OCI-LY1 (cell line): Measurements from ENCODE around the gene CBLB.

Source experiments
- H2AFZ ChIP-seq: fragments of 200-600 bp; sonication (generic), shearing (Covaris generic); 2 replicates; pipeline ENCODE4 v1.6.0; 2014; ENCODE audit warnings: antibody characterized with exemption, mild to moderate bottlenecking, low read length
- H3F3A ChIP-seq: fragments of 200-600 bp; sonication (generic), shearing (Covaris generic); 2 replicates; pipeline ENCODE4 v1.6.0; 2014; ENCODE audit warnings: mild to moderate bottlenecking, antibody characterized with exemption, low read length, moderate library complexity; ENCODE audit not compliant: insufficient read depth
- H3K27ac ChIP-seq: fragments of 200-600 bp; sonication (generic); 2 replicates; pipeline ENCODE4 v1.5.1; 2014; ENCODE audit warnings: low read length, mixed run types, mild to moderate bottlenecking, low read depth; ENCODE audit not compliant: poor library complexity, severe bottlenecking
- H3K27me3 ChIP-seq: fragments of 200-600 bp; sonication (generic); 2 replicates; pipeline ENCODE4 v1.6.0; 2014; ENCODE audit warnings: antibody characterized with exemption, mild to moderate bottlenecking, low read length, moderate library complexity; ENCODE audit not compliant: insufficient read depth
- H3K36me3 ChIP-seq: fragments of 200-600 bp; sonication (generic); 2 replicates; pipeline ENCODE4 v1.6.1; 2014; ENCODE audit warnings: mild to moderate bottlenecking, antibody characterized with exemption, low read length, moderate library complexity, mixed read lengths; ENCODE audit not compliant: insufficient read depth
- H3K4me1 ChIP-seq: fragments of 200-600 bp; sonication (generic); 2 replicates; pipeline ENCODE4 v1.5.1; 2014; ENCODE audit warnings: mild to moderate bottlenecking, low read length, moderate library complexity; ENCODE audit not compliant: insufficient read depth, severe bottlenecking
- H3K4me2 ChIP-seq: fragments of 200-600 bp; sonication (generic), shearing (Covaris generic); 2 replicates; pipeline ENCODE4 v1.6.1; 2014; ENCODE audit warnings: low read length
- H3K4me3 ChIP-seq: fragments of 200-600 bp; sonication (generic); 2 replicates; pipeline ENCODE4 v1.5.1; 2014; ENCODE audit warnings: low read length, low read depth, mild to moderate bottlenecking, mixed read lengths; ENCODE audit not compliant: poor library complexity, severe bottlenecking
- H3K79me2 ChIP-seq: fragments of 200-600 bp; shearing (Covaris generic); 2 replicates; pipeline ENCODE4 v1.6.1; 2016; ENCODE audit warnings: mixed run types, low read length, mixed read lengths; ENCODE audit not compliant: insufficient read depth
- H3K9ac ChIP-seq: fragments of 200-600 bp; sonication (generic), shearing (Covaris generic); 2 replicates; pipeline ENCODE4 v1.6.1; 2014; ENCODE audit warnings: mild to moderate bottlenecking, low read length, mixed read lengths
- H3K9me2 ChIP-seq: fragments of 200-600 bp; sonication (generic), shearing (Covaris generic); 2 replicates; pipeline ENCODE4 v1.6.1; 2014; ENCODE audit warnings: low read depth, mild to moderate bottlenecking, low read length, mixed read lengths
- H3K9me3 ChIP-seq: fragments of 200-600 bp; shearing (Covaris generic); 2 replicates; pipeline ENCODE4 v1.6.1; 2014; ENCODE audit warnings: low read length, mixed read lengths
- H4K20me1 ChIP-seq: fragments of 200-600 bp; sonication (generic), shearing (Covaris generic); 2 replicates; pipeline ENCODE4 v1.6.0; 2016; ENCODE audit warnings: mild to moderate bottlenecking, low read length; ENCODE audit not compliant: insufficient read depth
- CTCF ChIP-seq: fragments of 200-600 bp; sonication (generic), shearing (Covaris generic); IDR thresholded peaks from 2 replicates; pipeline ENCODE4 v1.5.1; 2017; ENCODE audit warnings: mild to moderate bottlenecking, antibody characterized with exemption, low read length, moderate library complexity, mixed read lengths
- EZH2 ChIP-seq: fragments of 200-600 bp; sonication (generic), shearing (Covaris generic); IDR thresholded peaks from 2 replicates; pipeline ENCODE4 v1.8.0; 2017; ENCODE audit warnings: borderline replicate concordance, mixed run types, mild to moderate bottlenecking, antibody characterized with exemption, low read length, moderate library complexity, mixed read lengths

The CBLB gene

GRCh38 chr3:105634708-105635107 is 234.1 kb downstream of the CBLB start:
- Histone ChIP-seq H2AFZ (no peak overlapping the region), H3K9ac (no peak overlapping the region), H3K4me2 (no peak overlapping the region), H3K4me1 (no peaks in the 10 kb centered on the region), H3K36me3 (no peaks in the 10 kb centered on the region), H4K20me1 (no peaks in the 10 kb centered on the region), H3F3A (no peaks in the 10 kb centered on the region), H3K27ac (no peak overlapping the region), H3K9me3 (no peaks in the 10 kb centered on the region), H3K79me2 (no peaks in the 10 kb centered on the region), H3K27me3 (no peaks in the 10 kb centered on the region), H3K4me3 (no peak overlapping the region), H3K9me2 (no peaks in the 10 kb centered on the region)
- TF ChIP-seq CTCF = no peak

GRCh38 chr3:105629718-105630117 is 239.1 kb downstream of the CBLB start:
- no peak overlapping the region for H3K4me2 ChIP-seq
- H3K4me3 ChIP-seq = no peak overlapping the region
- no peaks in the 10 kb centered on the region for H4K20me1 ChIP-seq
- no peaks in the 10 kb centered on the region for H3K4me1 ChIP-seq
- no peak overlapping the region for H3K27ac ChIP-seq
- no peak overlapping the region for H3K9ac ChIP-seq
- no peak for TF ChIP-seq CTCF
- TF ChIP-seq EZH2 = no peak
- H3K9me3 ChIP-seq = no peaks in the 10 kb centered on the region
- H3F3A ChIP-seq = no peaks in the 10 kb centered on the region
- H3K36me3 ChIP-seq = no peaks in the 10 kb centered on the region
- H2AFZ ChIP-seq = no peak overlapping the region
- no peaks in the 10 kb centered on the region for H3K9me2 ChIP-seq
- H3K79me2 ChIP-seq = no peaks in the 10 kb centered on the region
- no peaks in the 10 kb centered on the region for H3K27me3 ChIP-seq

- Histone ChIP-seq H3K27ac (no peak overlapping the region), H2AFZ (no peak overlapping the region), H3K9me2 (no peaks in the 10 kb centered on the region), H3K4me2 (no peak overlapping the region), H3K27me3 (no peaks in the 10 kb centered on the region), H4K20me1 (no peaks in the 10 kb centered on the region), H3K4me1 (no peaks in the 10 kb centered on the region), H3F3A (no peaks in the 10 kb centered on the region), H3K9me3 (no peaks in the 10 kb centered on the region), H3K4me3 (no peak overlapping the region), H3K9ac (no peak overlapping the region), H3K79me2 (no peaks in the 10 kb centered on the region), H3K36me3 (no peaks in the 10 kb centered on the region)
- TF ChIP-seq EZH2 (no peak), CTCF (no peak)
Measured at GRCh38 chr3:105626739-105627138, 242.1 kb downstream of the CBLB start.
